GM18517 (cell line): ENCODE results near the gene ORC1.
"Not testable (repeated sequence)": the region's sequence is repeated elsewhere in the genome, so short reads cannot be mapped to it uniquely, and the experiment has no call there.

Experiments used
- ATAC-seq: cut with Tn5 transposase; IDR thresholded peaks from one replicate; pipeline ENCODE4 v1.9.1; 2021; ENCODE audit warnings: mild to moderate bottlenecking, moderate library complexity; ENCODE audit not compliant: unreplicated experiment

ORC1 gene

GRCh38 chr1:52393174-52393573 is 11.0 kb downstream of the ORC1 start:
- ATAC-seq: no peak

- ATAC-seq: no peak
These were observed 17.8 kb downstream of the ORC1 start for GRCh38 chr1:52386458-52386857.

- no peak for ATAC-seq
These were observed 18.8 kb downstream of the ORC1 start for GRCh38 chr1:52385376-52385775.

- ATAC-seq: not testable (repeated sequence)
These were observed 34.4 kb downstream of the ORC1 start for GRCh38 chr1:52369851-52370250.

- ATAC-seq: no peak
These were observed 35.6 kb downstream of the ORC1 start for GRCh38 chr1:52368383-52369172.

GRCh38 chr1:52367272-52367671 is 37.0 kb downstream of the ORC1 start:
- ATAC-seq: no peak

GRCh38 chr1:52366517-52366827 is 37.8 kb downstream of the ORC1 start:
- ATAC-seq: no peak

GRCh38 chr1:52365746-52366516 is 38.3 kb downstream of the ORC1 start, which contains the start of gene CC2D1B:
TSS of gene CC2D1B (minus strand) at chr1:52366205. CDS start at chr1:52364620, 1,585 bp downstream.
- peak; percentile 83 for ATAC-seq

GRCh38 chr1:52365071-52365745 is 39.0 kb downstream of the ORC1 start:
- ATAC-seq: no peak

- ATAC-seq: no peak
These were observed 39.9 kb downstream of the ORC1 start for GRCh38 chr1:52364235-52364839.

GRCh38 chr1:52360595-52360968 is 43.6 kb downstream of the ORC1 start:
- ATAC-seq: no peak

- ATAC-seq: no peak
These were observed 44.3 kb downstream of the ORC1 start for GRCh38 chr1:52359676-52360594.

GRCh38 chr1:52358851-52359497 is 45.2 kb downstream of the ORC1 start:
- ATAC-seq: no peak

GRCh38 chr1:52357397-52357796 is 46.8 kb downstream of the ORC1 start:
- no peak for ATAC-seq

- ATAC-seq: no peak
These were observed 47.3 kb downstream of the ORC1 start for GRCh38 chr1:52356818-52357355.

- no peak for ATAC-seq
These were observed 48.2 kb downstream of the ORC1 start for GRCh38 chr1:52355847-52356505.

- no peak for ATAC-seq
These were observed 48.8 kb downstream of the ORC1 start for GRCh38 chr1:52355436-52355835.

GRCh38 chr1:52352690-52353089 is 51.5 kb downstream of the ORC1 start:
- ATAC-seq: no peak

- ATAC-seq: no peak
These were observed 55.4 kb downstream of the ORC1 start for GRCh38 chr1:52348704-52349300.
